Measurements from ENCODE around the gene CENPS. TPM values are rescaled to one million over a fixed set of nuclear protein-coding genes. Genes with fewer than 3 reads are reported as not detected.

The CENPS gene
- total RNA-seq, 6 donors from 2014 or later = 1.4 to 23.0 (median 14.3) TPM

GRCh38 chr1:10480614-10481013, 50.4 kb downstream of the CENPS start:
- Histone ChIP-seq H3K27ac (no peak overlapping the region), H3K36me3 (no peaks in the 10 kb centered on the region), H3K9me3 (no peaks in the 10 kb centered on the region), H3K4me3 (no peak overlapping the region), H3K27me3 (no peaks in the 10 kb centered on the region), H3K4me1 (peaks cover 10 to 28% (median 12%) of the 10 kb centered on the region in 4 donors)
- no peak for ATAC-seq (ENCODE audit: low FRiP score in 2 of 2)
- TF ChIP-seq, protein P1, sequence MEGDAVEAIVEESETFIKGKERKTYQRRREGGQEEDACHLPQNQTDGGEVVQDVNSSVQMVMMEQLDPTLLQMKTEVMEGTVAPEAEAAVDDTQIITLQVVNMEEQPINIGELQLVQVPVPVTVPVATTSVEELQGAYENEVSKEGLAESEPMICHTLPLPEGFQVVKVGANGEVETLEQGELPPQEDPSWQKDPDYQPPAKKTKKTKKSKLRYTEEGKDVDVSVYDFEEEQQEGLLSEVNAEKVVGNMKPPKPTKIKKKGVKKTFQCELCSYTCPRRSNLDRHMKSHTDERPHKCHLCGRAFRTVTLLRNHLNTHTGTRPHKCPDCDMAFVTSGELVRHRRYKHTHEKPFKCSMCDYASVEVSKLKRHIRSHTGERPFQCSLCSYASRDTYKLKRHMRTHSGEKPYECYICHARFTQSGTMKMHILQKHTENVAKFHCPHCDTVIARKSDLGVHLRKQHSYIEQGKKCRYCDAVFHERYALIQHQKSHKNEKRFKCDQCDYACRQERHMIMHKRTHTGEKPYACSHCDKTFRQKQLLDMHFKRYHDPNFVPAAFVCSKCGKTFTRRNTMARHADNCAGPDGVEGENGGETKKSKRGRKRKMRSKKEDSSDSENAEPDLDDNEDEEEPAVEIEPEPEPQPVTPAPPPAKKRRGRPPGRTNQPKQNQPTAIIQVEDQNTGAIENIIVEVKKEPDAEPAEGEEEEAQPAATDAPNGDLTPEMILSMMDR (IDR thresholded peaks at IDR 0.05) = no peak
- TF ChIP-seq POLR2AphosphoS5 (IDR thresholded peaks at IDR 0.05) (no peak), POLR2A (IDR thresholded peaks at IDR 0.05) (no peak), EP300 (IDR thresholded peaks at IDR 0.05) (no peak)
- WGBS, 2 donors = 92% methylated on average over 2 of the region's 2 CpGs
- DNase-seq = no peak

DNA sequence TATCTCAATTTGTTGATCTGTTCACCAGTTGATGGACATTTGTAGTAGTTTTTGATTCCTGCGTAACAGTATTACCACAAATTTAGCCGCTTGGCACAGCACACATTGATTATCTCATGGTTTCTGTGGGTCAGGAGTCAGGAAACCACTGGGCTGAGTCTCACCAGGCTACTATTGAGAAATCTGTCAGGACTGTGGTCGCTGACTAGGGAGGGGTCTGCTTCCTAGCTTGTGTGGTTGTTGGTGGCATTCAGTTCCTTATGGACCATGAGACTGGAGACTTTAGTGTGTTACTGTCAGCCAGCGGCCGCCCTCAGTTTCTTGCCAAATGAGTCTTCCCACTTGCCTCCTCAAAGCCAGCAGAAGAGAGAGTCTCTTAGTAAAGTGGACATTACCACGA, 54.3 kb downstream of the CENPS start:
- Histone ChIP-seq H3K4me3 (no peak overlapping the region), H3K9me3 (no peaks in the 10 kb centered on the region), H3K27ac (peak overlapping the region in 3 of 4 donors; percentile 21 to 30 (median 21)), H3K27me3 (no peaks in the 10 kb centered on the region), H3K36me3 (peaks cover 0 to 6% (median 0%) of the 10 kb centered on the region in 4 donors), H3K4me1 (peaks cover 0 to 13% (median under 1%) of the 10 kb centered on the region in 4 donors)
- WGBS, 2 donors = 73 to 81% methylated on average over 6 of the region's 6 CpGs
- peak; percentile 73 to 80 for ATAC-seq (ENCODE audit: low FRiP score in 2 of 2)
- peak in 1 of 2 donors; percentile 62 for DNase-seq
- no peak for TF ChIP-seq EP300 (IDR thresholded peaks at IDR 0.05)
- peak in 1 of 4 donors; percentile 18 for TF ChIP-seq POLR2A (IDR thresholded peaks at IDR 0.05)

GRCh38 chr1:10489291-10490055, 59.2 kb downstream of the CENPS start:
- TF ChIP-seq POLR2A (IDR thresholded peaks at IDR 0.05) = no peak
- TF ChIP-seq, protein P1 (IDR thresholded peaks at IDR 0.05) = no peak
- no peak for TF ChIP-seq POLR2AphosphoS5 (IDR thresholded peaks at IDR 0.05)
- no peak for TF ChIP-seq EP300 (IDR thresholded peaks at IDR 0.05)
- no peak for ATAC-seq (ENCODE audit: low FRiP score in 2 of 2)
- 49 to 56% methylated on average over 3 of the region's 4 CpGs for WGBS, 2 donors

GRCh38 chr1:10490286-10490970, 60.2 kb downstream of the CENPS start:
- TF ChIP-seq EP300 (IDR thresholded peaks at IDR 0.05) (no peak), POLR2AphosphoS5 (IDR thresholded peaks at IDR 0.05) (no peak), POLR2A (IDR thresholded peaks at IDR 0.05) (no peak)
- TF ChIP-seq, protein P1 (IDR thresholded peaks at IDR 0.05) = no peak
- ATAC-seq (ENCODE audit: low FRiP score in 2 of 2) (no peak), DNase-seq (no peak)
- no peaks in the 10 kb centered on the region for H3K9me3 ChIP-seq
- 91 to 93% methylated on average over 11 to 12 of the region's 12 CpGs for WGBS, 2 donors
- no peak overlapping the region for H3K4me3 ChIP-seq
- peaks cover 0 to 6% (median 2%) of the 10 kb centered on the region in 4 donors for H3K36me3 ChIP-seq
- no peak overlapping the region for H3K27ac ChIP-seq
- no peaks in the 10 kb centered on the region for H3K27me3 ChIP-seq
- peaks cover 10 to 14% (median 12%) of the 10 kb centered on the region in 4 donors for H3K4me1 ChIP-seq

More at GRCh38 chr1:10489291-10490055, 59.2 kb downstream of the CENPS start:
- peaks cover 0 to 6% (median 2%) of the 10 kb centered on the region in 4 donors for H3K36me3 ChIP-seq
- no peak overlapping the region for H3K27ac ChIP-seq
- no peak overlapping the region for H3K4me3 ChIP-seq
- H3K27me3 ChIP-seq = no peaks in the 10 kb centered on the region
- no peaks in the 10 kb centered on the region for H3K9me3 ChIP-seq
- peaks cover under 1 to 4% (median 3%) of the 10 kb centered on the region in 4 donors for H3K4me1 ChIP-seq
- DNase-seq = no peak

Other genes starting within 250 kb of the CENPS start
- gene KIF1B, start 219.9 kb upstream of the CENPS start, total RNA-seq = 10 to 100 TPM; 29.4 to 67.1 (median 42.0) TPM
- 100 to 1,000 TPM; 118 to 211 (median 183) TPM for gene PGD, start 31.4 kb upstream of the CENPS start, total RNA-seq
- gene CORT, start 19.6 kb downstream of the CENPS start, total RNA-seq = under 1 TPM in 2 of 6 donors, not detected in 4; 0.26 to 0.59 TPM
- gene DFFA, start 42.1 kb downstream of the CENPS start, total RNA-seq = 10 to 100 TPM; 15.8 to 37.2 (median 22.9) TPM
- gene PEX14, start 44.5 kb downstream of the CENPS start, total RNA-seq = 10 to 100 TPM; 21.2 to 43.0 (median 29.9) TPM

Measured in upper lobe of left lung (tissue), 6 donors.